Stimulated activated CD4-positive, alpha-beta T cell treated with anti-CD3 and anti-CD28 coated beads, Interleukin-4, amount 100 ng/mL, for 24 hours (primary cell): Measurements from ENCODE around the gene TIGD6.
"Not testable (repeated sequence)": the region's sequence is repeated elsewhere in the genome, so short reads cannot be mapped to it uniquely, and the experiment has no call there.

Experiments used
- DNase-seq: peaks from one replicate; pipeline ENCODE4 v3.0.0-alpha.2; 2020

TIGD6 gene

GRCh38 chr5:149969181-149969930, 31.1 kb downstream of the TIGD6 start:
- DNase-seq: no peak

- no peak for DNase-seq
Observed at GRCh38 chr5:149966946-149967345, 33.5 kb downstream of the TIGD6 start.

- DNase-seq: no peak
Observed at GRCh38 chr5:149963729-149964128, 36.7 kb downstream of the TIGD6 start.

GRCh38 chr5:149962601-149963300, 37.7 kb downstream of the TIGD6 start:
- no peak for DNase-seq

- no peak for DNase-seq
Observed at GRCh38 chr5:149961957-149962409, 38.5 kb downstream of the TIGD6 start.

- DNase-seq: no peak
Observed at GRCh38 chr5:149961186-149961685, 39.2 kb downstream of the TIGD6 start.

GRCh38 chr5:149960272-149961185, 39.9 kb downstream of the TIGD6 start, which contains the start of gene SLC26A2:
SLC26A2 (plus strand) TSS chr5:149960758; CDS start chr5:149977653, 16,895 bp downstream.
- peak; percentile 96 for DNase-seq

- peak; percentile 69 for DNase-seq
Observed at GRCh38 chr5:149959406-149960236, 40.8 kb downstream of the TIGD6 start.

- DNase-seq: no peak
Observed at GRCh38 chr5:149957855-149958254, 42.6 kb downstream of the TIGD6 start.

- DNase-seq: no peak
Observed at GRCh38 chr5:149956685-149957084, 43.8 kb downstream of the TIGD6 start.

- no peak for DNase-seq
Observed at GRCh38 chr5:149954798-149955197, 45.7 kb downstream of the TIGD6 start.

- no peak for DNase-seq
Observed at GRCh38 chr5:149953436-149954121, 46.9 kb downstream of the TIGD6 start.

GRCh38 chr5:149951138-149951749, 49.2 kb downstream of the TIGD6 start:
- DNase-seq: no peak

GRCh38 chr5:149948993-149949392, 51.5 kb downstream of the TIGD6 start:
- DNase-seq: no peak

- no peak for DNase-seq
Observed at GRCh38 chr5:149946118-149946517, 54.3 kb downstream of the TIGD6 start.

GRCh38 chr5:149944666-149945065, 55.8 kb downstream of the TIGD6 start, which contains the start of gene PDE6A:
PDE6A (minus strand) TSS chr5:149944793; CDS start chr5:149944673, 120 bp downstream.
- DNase-seq: no peak

GRCh38 chr5:149943177-149943949, 57.1 kb downstream of the TIGD6 start:
- not testable (repeated sequence) for DNase-seq
